GM10248 (cell line): ENCODE results near the gene HTRA3.

ENCODE experiments used
- CTCF ChIA-PET: fragments of 300-600 bp; sonication (Branson Sonifier 250); formaldehyde crosslinking; extraction: SDS; loops from one replicate; lab custom pipeline; 2021; ENCODE audit warnings: antibody characterized with exemption; lab: Yijun Ruan, JAX
- POLR2A ChIA-PET: fragments of 350-650 bp; sonication (Branson Sonifier 250); formaldehyde crosslinking; extraction: SDS; loops from one replicate; lab custom pipeline; 2020; ENCODE audit warnings: antibody characterized with exemption; lab: Yijun Ruan, JAX
- DNase-seq: peaks from one replicate; pipeline ENCODE4 v3.0.0; 2012; ENCODE audit errors: extremely low spot score
- TF ChIP-seq, protein P1 (sequence below): IDR thresholded peaks from 2 replicates; pipeline ENCODE4 v1.5.1; 2012; ENCODE audit warnings: mild to moderate bottlenecking, low read depth; ENCODE audit errors: extremely low read depth, missing control alignments, control extremely low read depth

HTRA3 gene

DNA sequence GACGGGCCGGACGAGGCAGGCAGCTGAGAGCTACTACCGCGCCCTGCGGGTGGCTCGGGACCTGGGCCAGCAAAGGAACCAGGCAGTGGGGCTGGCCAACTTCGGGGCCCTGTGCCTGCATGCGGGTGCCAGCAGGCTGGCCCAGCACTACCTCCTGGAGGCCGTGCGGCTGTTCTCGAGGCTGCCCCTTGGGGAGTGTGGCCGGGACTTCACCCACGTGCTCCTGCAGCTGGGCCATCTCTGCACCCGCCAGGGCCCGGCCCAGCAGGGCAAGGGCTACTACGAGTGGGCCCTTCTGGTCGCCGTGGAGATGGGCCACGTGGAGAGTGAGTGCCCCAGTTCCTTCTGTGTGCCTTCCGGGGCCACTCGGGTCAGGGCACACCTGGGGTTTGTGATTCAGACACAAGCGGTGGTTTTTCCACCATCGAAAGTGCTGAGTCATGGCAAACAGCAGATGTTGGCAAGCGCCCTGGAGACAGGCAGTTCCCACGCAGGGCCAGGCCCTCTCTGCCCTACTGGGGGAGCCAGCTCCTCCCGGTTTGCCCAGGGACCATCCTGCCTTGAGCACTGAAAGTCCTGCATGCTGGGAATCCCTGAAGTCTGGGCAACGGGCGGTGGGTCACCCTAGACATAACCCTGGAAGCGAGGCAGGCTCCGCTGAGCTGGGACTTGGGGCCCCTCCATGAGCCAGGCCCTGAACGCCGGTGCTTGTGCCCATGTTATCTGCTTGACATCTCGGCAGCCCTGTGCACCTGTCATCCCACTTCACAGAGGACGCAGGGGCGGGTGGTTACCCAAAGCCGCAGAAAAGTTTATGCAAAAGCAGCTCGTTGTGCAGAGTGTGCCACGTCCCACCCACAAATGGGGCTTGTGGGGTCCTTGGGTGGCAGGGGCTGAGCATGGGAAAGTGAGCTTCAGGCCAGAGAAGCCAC is 41.0 kb upstream of the HTRA3 start:
- DNase-seq = peak; percentile 71
- TF ChIP-seq, protein P1, sequence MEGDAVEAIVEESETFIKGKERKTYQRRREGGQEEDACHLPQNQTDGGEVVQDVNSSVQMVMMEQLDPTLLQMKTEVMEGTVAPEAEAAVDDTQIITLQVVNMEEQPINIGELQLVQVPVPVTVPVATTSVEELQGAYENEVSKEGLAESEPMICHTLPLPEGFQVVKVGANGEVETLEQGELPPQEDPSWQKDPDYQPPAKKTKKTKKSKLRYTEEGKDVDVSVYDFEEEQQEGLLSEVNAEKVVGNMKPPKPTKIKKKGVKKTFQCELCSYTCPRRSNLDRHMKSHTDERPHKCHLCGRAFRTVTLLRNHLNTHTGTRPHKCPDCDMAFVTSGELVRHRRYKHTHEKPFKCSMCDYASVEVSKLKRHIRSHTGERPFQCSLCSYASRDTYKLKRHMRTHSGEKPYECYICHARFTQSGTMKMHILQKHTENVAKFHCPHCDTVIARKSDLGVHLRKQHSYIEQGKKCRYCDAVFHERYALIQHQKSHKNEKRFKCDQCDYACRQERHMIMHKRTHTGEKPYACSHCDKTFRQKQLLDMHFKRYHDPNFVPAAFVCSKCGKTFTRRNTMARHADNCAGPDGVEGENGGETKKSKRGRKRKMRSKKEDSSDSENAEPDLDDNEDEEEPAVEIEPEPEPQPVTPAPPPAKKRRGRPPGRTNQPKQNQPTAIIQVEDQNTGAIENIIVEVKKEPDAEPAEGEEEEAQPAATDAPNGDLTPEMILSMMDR = no peak
- ChIA-PET POLR2A (interaction anchor here (0.8 to 1.5 kb wide), 2 partner anchors 11 to 30 kb away, joined by 3 to 6 read pairs; partner anchors contain the start of gene SH3TC1), CTCF (interaction anchor here (1.1 to 6.4 kb wide), 8 partner anchors 9 to 188 kb away, joined by 3 to 54 read pairs (median 4); no protein-coding TSS in a partner anchor)

DNA sequence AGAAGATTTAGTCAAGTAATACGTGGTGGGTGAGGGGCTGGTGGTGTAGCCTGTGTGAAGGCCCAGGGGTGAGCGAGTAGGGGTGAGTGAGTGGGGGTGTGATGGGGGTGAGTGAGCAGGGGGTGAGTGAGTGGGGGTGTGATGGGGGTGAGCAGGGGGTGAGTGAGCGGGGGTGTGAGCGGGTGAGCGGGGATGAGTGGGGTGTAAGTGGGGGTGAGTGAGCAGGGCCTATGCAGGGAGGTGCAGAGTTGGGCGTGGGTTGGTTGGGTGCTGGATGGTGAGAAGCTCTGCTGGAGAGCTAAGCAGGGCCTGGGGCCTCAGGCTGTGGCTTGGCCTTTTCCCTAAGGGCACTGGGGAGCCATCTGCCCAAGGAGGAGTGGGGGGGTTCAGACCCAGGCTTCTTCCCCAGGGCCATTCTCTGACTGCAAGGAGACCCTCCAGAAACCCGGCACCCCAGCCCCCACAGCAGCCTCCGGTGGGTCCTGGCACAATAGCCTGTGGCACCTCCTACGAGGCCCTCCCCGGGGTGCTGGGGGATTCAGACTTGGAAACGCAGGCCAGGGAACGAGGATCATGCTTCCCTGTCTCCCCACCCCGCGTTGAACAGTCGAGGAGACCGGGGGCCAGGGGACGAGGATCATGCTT is 40.1 kb upstream of the HTRA3 start:
- TF ChIP-seq, protein P1 = no peak
- ChIA-PET CTCF (interaction anchor here (1.1 to 6.4 kb wide), 5 partner anchors 9 to 173 kb away, joined by 3 to 54 read pairs (median 5); no protein-coding TSS in a partner anchor), POLR2A (interaction anchor here (0.8 kb wide), 1 partner anchor 12 kb away, joined by 3 read pairs; no protein-coding TSS in a partner anchor)
- no peak for DNase-seq

DNA sequence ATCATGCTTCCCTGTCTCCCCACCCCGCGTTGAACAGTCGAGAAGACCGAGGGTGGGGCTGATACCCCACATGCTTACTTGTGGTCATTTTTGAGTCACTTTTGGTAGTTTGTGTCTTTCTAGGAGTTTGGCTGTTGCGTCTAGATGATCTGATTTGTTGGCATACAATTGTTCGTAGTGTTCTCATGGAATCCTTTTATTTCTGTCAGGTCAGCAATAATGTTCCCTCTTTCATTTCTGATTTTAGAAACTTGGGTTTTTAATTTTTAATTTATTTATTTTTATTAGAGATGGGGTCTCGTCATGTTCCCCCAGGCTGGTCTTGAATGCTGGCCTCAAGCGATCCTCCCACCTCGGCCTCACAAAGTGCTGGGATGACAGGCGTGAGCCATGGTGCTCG is 39.5 kb upstream of the HTRA3 start:
- ChIA-PET POLR2A (no interaction called here), CTCF (interaction anchor here (1.1 to 6.4 kb wide), 4 partner anchors 8 to 16 kb away, joined by 4 to 54 read pairs (median 14); no protein-coding TSS in a partner anchor)
- no peak for DNase-seq
- TF ChIP-seq, protein P1 = no peak

DNA sequence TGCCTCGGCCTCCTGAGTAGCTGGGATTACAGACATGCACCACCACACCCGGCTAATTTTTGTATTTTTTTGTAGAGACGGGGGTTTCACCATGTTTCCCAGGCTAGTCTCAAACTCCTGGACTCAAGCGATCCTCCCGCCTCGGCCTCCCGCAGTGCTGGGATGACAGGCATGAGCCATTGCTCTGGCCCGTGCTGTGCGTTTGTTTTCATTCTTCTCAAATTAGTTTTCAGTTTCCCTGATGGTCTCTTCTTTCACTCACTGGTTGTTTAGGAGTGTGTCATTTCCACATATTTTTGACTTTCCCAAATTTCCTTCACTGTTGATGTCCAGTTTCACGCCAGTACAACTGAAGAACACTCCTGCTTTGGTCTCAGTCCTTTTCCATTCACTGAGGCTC is 38.7 kb upstream of the HTRA3 start:
- TF ChIP-seq, protein P1 = no peak
- CTCF ChIA-PET = interaction anchor here (1.7 to 6.4 kb wide), 2 partner anchors 12 to 16 kb away, joined by 4 to 54 read pairs; no protein-coding TSS in a partner anchor
- POLR2A ChIA-PET = no interaction called here
- no peak for DNase-seq

DNA sequence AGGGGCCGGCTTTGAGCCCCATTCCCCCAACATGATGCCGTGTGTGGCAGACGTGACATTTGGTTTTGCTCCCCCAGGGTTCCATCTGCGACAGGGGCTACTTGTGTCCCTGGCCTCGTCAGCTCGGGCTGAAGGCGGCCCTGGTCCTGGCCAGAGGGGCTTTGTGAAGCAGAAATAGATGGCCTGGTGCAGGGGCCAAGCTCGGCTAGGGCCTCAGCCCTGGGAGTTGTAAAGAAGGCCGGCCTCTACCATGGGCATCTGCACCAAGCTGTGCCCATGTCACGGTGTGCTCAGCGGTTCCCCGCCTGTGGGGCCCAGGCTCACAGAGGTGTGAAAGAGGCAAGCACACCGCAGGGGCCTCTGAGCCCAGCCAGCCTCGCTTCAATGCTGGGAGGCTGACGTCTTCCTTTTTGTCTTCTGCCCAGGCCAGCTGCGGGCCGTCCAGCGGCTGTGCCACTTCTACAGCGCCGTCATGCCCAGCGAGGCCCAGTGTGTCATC is 38.0 kb upstream of the HTRA3 start:
- POLR2A ChIA-PET = no interaction called here
- CTCF ChIA-PET = interaction anchor here (0.7 to 6.4 kb wide), 3 partner anchors 11 to 55 kb away, joined by 3 to 54 read pairs (median 4); no protein-coding TSS in a partner anchor
- TF ChIP-seq, protein P1 = no peak
- no peak for DNase-seq

DNA sequence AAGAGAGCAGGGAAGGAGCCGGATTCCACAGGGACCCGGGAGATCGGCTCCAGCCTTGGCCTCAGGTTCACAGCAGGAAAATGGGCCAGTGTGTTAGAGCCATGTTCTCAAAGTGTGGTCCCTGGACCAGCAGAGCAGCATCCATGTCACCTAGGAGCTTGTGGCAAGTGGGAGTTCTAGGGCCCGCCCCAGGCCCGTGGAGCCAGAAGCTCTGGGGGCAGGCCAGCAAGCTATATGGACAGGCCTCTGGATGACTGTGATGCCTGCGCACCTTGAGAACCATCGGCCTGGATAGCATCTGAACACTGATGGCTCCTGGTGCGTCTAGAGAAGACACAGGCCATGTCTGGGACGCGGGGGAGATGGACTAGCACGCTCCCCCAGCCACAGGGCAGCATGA is 36.8 kb upstream of the HTRA3 start:
- TF ChIP-seq, protein P1 = no peak
- CTCF ChIA-PET = interaction anchor here (0.8 to 6.4 kb wide), 2 partner anchors 10 to 170 kb away, joined by 3 to 54 read pairs; no protein-coding TSS in a partner anchor
- POLR2A ChIA-PET = no interaction called here
- no peak for DNase-seq
